Lower leg skin (tissue), 4 donors: ENCODE data around the gene OAS3. TPM values are rescaled to one million over a fixed set of nuclear protein-coding genes. Genes with fewer than 3 reads are reported as not detected.
A peak's percentile ranks its signal among the peaks of the same experiment; 100 is the strongest.
"Not testable (repeated sequence)": the region's sequence is repeated elsewhere in the genome, so short reads cannot be mapped to it uniquely, and the experiment has no call there.

Experiments used
- DNase-seq, 2 donors: peaks; one replicate each; pipeline ENCODE4 v3.0.0-alpha.2; 2019; ENCODE audit warnings: low spot score in 2 of 2
- H3K4me3 ChIP-seq: fragments of 200-600 bp; sonication (generic); 2 replicates; pipeline ENCODE4 v1.5.1; 2017; ENCODE audit warnings: mild to moderate bottlenecking, low read depth; ENCODE audit not compliant: poor library complexity, severe bottlenecking
- CTCF ChIP-seq, 3 donors: fragments of 450-650 bp; IDR thresholded peaks; one replicate each; pipeline ENCODE4 v1.5.1; 2016; ENCODE audit warnings: antibody characterized with exemption in 3 of 3, mild to moderate bottlenecking in 3 of 3, moderate library complexity in 2 of 3
- POLR2A ChIP-seq, 2 donors: fragments of 450-650 bp; IDR thresholded peaks; one replicate each; pipeline ENCODE4 v1.6.1; 2016 to 2017; ENCODE audit warnings: antibody characterized with exemption in 2 of 2, mild to moderate bottlenecking in 1 of 2, moderate library complexity in 1 of 2
- WGBS, 2 donors: methylation state at CpG; one replicate each; pipeline ENCODE4 v1.1.5; 2018; 5-methylcytosine and 5-hydroxymethylcytosine counted together
- intact Hi-C: fragments of 100-400 bp; cut with DNase I; formaldehyde crosslinking; loops from one replicate; pipeline ENCODE4 v1.15.0; 2023; ENCODE audit warnings: low total_unique reads
- total RNA-seq, 4 donors: library from RNA; depleted of rRNA; stranded (reverse); fragments of >200 nt; gene quantifications; one replicate each; pipeline ENCODE4 v1.1.0, GENCODE V29; 2016

The OAS3 gene
- total RNA-seq, 4 donors from 2014 or later: 9.4 to 18.9 (median 15.9) TPM

- no peak for DNase-seq
- WGBS, 2 donors: 88 to 90% methylated on average over 6 of the region's 6 CpGs
- no peak overlapping the region for H3K4me3 ChIP-seq
- no peak for TF ChIP-seq CTCF (IDR thresholded peaks at IDR 0.05)
- TF ChIP-seq POLR2A (IDR thresholded peaks at IDR 0.05): no peak
- intact Hi-C loops: no loop called here
These were observed 19.2 kb upstream of the OAS3 start for GRCh38 chr12:112919121-112919520.

- 49 to 51% methylated on average over 7 of the region's 7 CpGs for WGBS, 2 donors
- DNase-seq: peak in 1 of 2 donors; percentile 68
These were observed 13.3 kb upstream of the OAS3 start for GRCh38 chr12:112924986-112925385.

GRCh38 chr12:112926416-112927033, 11.7 kb upstream of the OAS3 start:
- intact Hi-C loops, H3K4me3 ChIP-seq: not testable (repeated sequence)
- WGBS, 2 donors: 53% methylated on average over 7 of the region's 7 CpGs
- peak in 1 of 2 donors; percentile 26 for DNase-seq

More at GRCh38 chr12:112924986-112925385, 13.3 kb upstream of the OAS3 start:
- no peak overlapping the region for H3K4me3 ChIP-seq
- TF ChIP-seq CTCF (IDR thresholded peaks at IDR 0.05): peak in 1 of 3 donors; percentile 25
- no peak for TF ChIP-seq POLR2A (IDR thresholded peaks at IDR 0.05)
- intact Hi-C loops: no loop called here

- no peak for DNase-seq
- no peak for TF ChIP-seq POLR2A (IDR thresholded peaks at IDR 0.05)
- TF ChIP-seq CTCF (IDR thresholded peaks at IDR 0.05): no peak
- intact Hi-C loops: no loop called here
- 64 to 66% methylated on average over 3 of the region's 3 CpGs for WGBS, 2 donors
- no peak overlapping the region for H3K4me3 ChIP-seq
These were observed 10.8 kb upstream of the OAS3 start for GRCh38 chr12:112927475-112927874.

- intact Hi-C loops: no loop called here
- TF ChIP-seq POLR2A (IDR thresholded peaks at IDR 0.05) (no peak), CTCF (IDR thresholded peaks at IDR 0.05) (no peak)
- no peak for DNase-seq
- 48 to 50% methylated on average over 2 of the region's 2 CpGs for WGBS, 2 donors
- no peak overlapping the region for H3K4me3 ChIP-seq
These were observed 10.3 kb upstream of the OAS3 start for GRCh38 chr12:112927925-112928324.

GRCh38 chr12:112928978-112929377, 9.3 kb upstream of the OAS3 start:
- WGBS, 2 donors: 84 to 92% methylated on average over 1 of the region's 1 CpG

More at GRCh38 chr12:112928978-112929377, 9.3 kb upstream of the OAS3 start:
- intact Hi-C loops: no loop called here
- no peak for DNase-seq
- TF ChIP-seq POLR2A (IDR thresholded peaks at IDR 0.05): no peak
- TF ChIP-seq CTCF (IDR thresholded peaks at IDR 0.05): no peak
- no peak overlapping the region for H3K4me3 ChIP-seq
